MM.1S (cell line): ENCODE results near the gene MDFI.

Experiments
- CTCF ChIP-seq: fragments of 300-600 bp; sonication (generic); IDR thresholded peaks from 2 replicates; pipeline ENCODE4 v1.5.1; 2016; ENCODE audit warnings: antibody characterized with exemption, low read length, mixed read lengths
- EZH2 ChIP-seq: fragments of 300-600 bp; sonication (generic); optimal IDR thresholded peaks from 2 replicates; pipeline ENCODE3; 2017; ENCODE audit warnings: low read depth, mild to moderate bottlenecking, antibody characterized with exemption, low read length, mixed read lengths

- TF ChIP-seq CTCF (no peak), EZH2 (no peak)
Observed at GRCh38 chr6:41622206-41622988, 15.9 kb upstream of the MDFI start.
